ENCODE data around the gene MMP20.
A peak's percentile ranks its signal among the peaks of the same experiment; 100 is the strongest.

Gene MMP20

DNA sequence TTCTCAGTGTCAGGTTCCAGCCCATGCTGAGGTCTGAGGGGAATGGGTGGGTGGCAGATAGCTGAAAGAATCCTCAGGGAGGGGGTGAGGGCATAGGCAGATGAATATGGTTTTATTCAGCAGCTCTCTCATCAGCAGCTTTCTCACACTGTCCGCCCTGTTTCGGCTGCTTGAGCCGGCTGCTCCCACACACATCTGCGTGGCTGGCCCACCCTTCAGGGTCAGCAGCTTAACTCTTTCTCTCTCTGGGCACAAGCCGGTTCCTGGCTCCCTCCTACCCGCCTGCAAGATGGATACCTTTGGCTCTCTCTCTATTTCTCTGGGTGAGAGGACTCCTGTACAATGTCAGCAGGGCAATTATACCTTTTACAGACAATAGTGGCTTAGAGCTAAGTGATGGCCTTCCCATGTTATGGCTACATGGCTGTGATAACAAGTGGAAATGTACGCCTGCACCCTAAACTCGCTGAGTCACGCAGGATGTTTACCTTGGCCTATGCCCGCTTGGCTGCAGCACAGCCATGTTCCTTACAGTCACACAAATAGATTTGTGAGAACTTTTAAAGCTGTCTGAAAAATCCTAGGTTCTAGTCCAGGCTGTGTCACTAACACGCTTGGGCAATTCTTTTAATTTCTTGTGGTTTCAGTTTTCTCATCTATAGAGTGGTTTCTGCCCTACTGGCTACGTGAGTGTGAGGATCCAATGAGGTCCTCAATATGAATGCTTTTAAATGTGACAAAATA is 4.1 kb downstream of the MMP20 start:
- TF ChIP-seq, protein P1, sequence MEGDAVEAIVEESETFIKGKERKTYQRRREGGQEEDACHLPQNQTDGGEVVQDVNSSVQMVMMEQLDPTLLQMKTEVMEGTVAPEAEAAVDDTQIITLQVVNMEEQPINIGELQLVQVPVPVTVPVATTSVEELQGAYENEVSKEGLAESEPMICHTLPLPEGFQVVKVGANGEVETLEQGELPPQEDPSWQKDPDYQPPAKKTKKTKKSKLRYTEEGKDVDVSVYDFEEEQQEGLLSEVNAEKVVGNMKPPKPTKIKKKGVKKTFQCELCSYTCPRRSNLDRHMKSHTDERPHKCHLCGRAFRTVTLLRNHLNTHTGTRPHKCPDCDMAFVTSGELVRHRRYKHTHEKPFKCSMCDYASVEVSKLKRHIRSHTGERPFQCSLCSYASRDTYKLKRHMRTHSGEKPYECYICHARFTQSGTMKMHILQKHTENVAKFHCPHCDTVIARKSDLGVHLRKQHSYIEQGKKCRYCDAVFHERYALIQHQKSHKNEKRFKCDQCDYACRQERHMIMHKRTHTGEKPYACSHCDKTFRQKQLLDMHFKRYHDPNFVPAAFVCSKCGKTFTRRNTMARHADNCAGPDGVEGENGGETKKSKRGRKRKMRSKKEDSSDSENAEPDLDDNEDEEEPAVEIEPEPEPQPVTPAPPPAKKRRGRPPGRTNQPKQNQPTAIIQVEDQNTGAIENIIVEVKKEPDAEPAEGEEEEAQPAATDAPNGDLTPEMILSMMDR (IDR thresholded peaks at IDR 0.05) = no peak

DNA sequence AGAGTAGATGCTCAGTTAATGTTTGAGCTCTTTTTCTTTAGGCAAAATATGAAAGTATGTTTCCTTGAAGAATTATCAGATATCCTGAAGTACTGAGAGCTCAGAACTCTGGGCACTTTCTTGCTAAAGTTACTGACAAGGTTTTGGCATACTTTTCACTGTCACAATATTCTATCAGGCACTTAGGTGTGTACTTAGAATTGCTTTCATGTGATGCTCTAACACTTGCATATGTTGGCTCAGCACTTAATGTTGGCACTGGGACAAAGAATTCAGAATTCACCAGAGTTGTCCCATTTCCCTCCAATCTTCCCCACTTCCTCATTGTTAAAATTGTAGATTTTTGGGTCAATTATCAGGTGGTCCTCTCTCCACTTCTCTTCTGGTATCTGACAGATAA is 5.0 kb downstream of the MMP20 start:
- TF ChIP-seq, protein P1 (IDR thresholded peaks at IDR 0.05) = no peak

DNA sequence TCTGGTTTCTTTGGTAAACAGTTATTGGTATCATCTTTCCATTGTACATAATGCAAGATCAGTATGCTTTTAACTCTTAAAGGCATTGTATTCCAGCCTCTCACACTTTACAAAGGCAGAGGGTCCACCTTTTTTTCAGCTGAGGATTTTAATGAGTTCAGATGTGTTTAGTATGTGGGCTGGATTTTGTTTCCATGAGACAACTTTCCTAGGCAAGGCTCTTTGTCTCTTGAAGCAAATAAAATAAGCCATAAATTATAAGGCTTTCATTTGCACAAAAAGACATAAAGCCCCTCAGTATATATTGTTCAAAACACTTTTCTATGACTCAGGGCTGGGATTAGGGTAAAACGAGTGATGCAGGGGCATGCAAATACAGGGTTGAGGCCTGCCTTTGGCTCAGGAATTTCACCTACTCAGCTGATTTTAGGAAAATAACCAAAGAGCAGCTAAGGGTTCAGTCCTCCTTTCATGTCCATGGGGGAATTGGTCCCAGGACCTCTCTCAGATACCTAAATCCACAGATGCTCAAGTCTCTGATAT is 7.6 kb downstream of the MMP20 start:
- TF ChIP-seq, protein P1 (IDR thresholded peaks at IDR 0.05) = no peak

DNA sequence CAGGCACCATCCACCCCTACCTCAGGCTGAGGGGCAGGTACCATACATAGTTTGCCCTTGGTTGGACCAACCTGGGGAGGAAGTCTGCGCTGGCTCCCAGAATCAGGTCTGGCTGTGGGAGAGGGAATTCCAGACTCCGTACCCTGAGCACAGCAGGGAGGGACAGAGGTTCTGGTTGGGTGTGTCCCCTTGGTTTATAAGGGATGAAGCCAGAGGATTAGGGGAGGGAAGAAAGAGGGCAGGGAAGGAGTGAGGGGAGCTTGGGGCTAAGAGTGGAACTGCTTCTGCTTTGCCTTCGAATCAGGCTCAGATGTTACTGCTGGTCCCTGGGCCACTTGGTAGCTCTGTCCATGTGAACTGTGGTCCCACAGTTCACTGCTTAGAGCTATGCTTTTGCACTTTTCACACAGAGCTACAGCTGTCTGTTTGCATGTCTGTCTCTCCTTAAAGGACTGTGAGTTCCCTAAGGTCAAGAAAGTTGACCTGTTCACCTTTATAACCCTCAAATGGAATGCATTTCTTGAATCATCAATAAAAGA is 9.2 kb downstream of the MMP20 start:
- TF ChIP-seq, protein P1 (IDR thresholded peaks at IDR 0.05) = no peak

DNA sequence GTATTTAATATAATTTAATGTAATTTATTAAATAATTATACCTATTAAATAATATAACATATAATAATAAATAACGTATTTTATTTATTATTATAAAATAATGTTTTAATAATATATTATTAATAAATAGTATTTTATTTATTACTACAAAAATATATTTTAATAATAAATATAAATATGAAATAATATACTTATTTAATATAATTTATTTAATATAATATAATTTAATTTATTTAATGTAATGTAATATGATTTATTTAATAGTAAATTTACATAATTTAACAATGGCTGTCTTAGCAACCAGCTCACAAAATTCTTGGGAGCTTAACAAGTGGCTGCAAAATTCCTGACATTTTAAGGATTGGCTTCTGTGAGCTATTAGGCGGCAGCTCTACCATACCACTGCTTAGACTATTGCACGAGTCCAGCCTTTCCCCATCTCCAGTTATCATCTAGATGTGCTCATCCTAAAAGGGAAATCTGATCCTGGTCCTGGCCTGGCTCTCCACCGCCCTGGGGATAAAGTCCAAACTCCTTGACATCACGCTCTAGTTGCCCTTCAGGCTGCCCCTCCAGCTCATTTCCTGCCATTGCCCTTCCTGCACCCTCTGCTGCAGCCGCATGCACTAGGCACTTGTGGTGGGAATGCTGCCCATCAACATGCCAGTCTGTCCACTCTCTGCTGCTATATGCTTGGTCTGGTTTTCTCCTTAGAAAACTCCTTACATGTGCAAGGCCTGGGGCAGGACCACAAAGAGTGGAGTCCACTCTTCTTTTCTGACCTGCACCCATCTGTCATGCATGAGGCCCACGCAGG is 9.8 kb downstream of the MMP20 start:
- TF ChIP-seq, protein P1 (IDR thresholded peaks at IDR 0.05) = no peak

DNA sequence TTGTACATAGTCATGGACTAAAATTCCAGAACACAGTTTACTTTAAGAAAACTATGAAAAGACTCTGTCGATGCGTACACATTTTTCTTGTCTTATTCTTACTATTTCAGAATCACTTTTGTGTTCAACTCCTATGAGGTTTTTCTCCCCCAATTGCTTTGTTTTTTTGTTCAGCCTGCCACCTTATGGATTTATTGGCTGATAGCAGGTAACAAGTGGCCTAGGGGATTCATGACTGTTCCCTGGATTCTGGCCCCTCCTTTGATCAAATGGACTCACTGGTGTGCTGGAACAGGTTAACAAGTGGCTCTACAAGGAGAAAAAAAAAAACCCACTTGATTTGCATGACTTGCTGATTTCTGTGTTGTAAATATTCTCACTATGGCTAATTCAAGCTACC is 10.6 kb downstream of the MMP20 start:
- TF ChIP-seq, protein P1 (IDR thresholded peaks at IDR 0.05) = peak; percentile 20; the same call in 1 of the 2 replicates

DNA sequence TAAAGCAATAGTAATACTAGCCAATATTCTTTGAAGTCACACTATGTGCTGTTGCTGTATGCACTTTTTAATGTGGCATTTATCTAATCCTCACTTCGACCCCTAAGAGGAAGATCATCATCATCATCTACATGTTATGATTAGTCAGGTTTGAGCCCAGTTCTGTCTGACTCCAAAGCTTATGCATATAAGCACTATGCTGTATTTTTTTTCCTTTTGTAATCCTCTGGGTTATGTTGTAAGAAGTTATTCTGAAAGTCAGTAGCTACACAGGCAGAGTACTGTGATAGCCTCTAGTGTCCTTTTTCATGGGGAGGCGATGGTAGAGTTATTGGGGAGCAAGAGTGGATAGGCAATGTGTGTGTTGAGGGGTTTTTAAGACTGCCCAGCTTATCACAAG is 11.1 kb downstream of the MMP20 start:
- TF ChIP-seq, protein P1 (IDR thresholded peaks at IDR 0.05) = no peak
